SU-DHL-6 (cell line): ENCODE data around the gene DHRS12.

Experiments
- CTCF ChIP-seq: fragments of 200-600 bp; sonication (generic); IDR thresholded peaks from one replicate; pipeline ENCODE4 v1.5.1; 2017; ENCODE audit warnings: antibody characterized with exemption, mild to moderate bottlenecking, low read length, moderate library complexity; ENCODE audit not compliant: insufficient read depth, poor library complexity, severe bottlenecking
- EZH2phosphoT487 ChIP-seq: fragments of 200-600 bp; sonication (generic), shearing (Covaris generic); conservative IDR thresholded peaks from 2 replicates; pipeline ENCODE4 v1.6.1; 2018; ENCODE audit warnings: mild to moderate bottlenecking, antibody characterized with exemption, low read length, moderate library complexity, mixed read lengths

- TF ChIP-seq CTCF: no peak
- no peak for TF ChIP-seq EZH2phosphoT487
Measured at GRCh38 chr13:51820016-51820597, 16.1 kb upstream of the DHRS12 start.
